Keratinocyte (primary cell): ENCODE data around the gene SLIT3. TPM values are rescaled to one million over a fixed set of nuclear protein-coding genes. Genes with fewer than 3 reads are reported as not detected.

ENCODE experiments used
- DNase-seq: peaks from one replicate; pipeline ENCODE4 v3.0.0-alpha.2; 2011; ENCODE audit warnings: low read depth, missing footprints, low spot score
- FAIRE-seq: peaks from 2 replicates; lab custom pipeline; 2011; peaks lifted over from hg19 to GRCh38; lab: Jason Lieb, UNC
- H2AFZ ChIP-seq: 2 replicates; pipeline ENCODE4 v1.6.0; 2012; ENCODE audit warnings: low read length, control low read depth, inconsistent platforms; ENCODE audit not compliant: control insufficient read depth
- H3K27ac ChIP-seq: 2 replicates; pipeline ENCODE4 v1.5.1; 2011; ENCODE audit warnings: low read length; ENCODE audit not compliant: control insufficient read depth, insufficient read depth
- H3K27me3 ChIP-seq: 3 replicates; pipeline ENCODE4 v1.6.0; 2011; ENCODE audit warnings: low read length; ENCODE audit not compliant: control insufficient read depth, insufficient read depth; ENCODE audit errors: extremely low read depth
- H3K36me3 ChIP-seq, 2 experiments: 2 replicates in 1 of 2; 3 replicates in 1 of 2; pipeline ENCODE4 v1.5.1; 2011; ENCODE audit warnings: low read length in 2 of 2, mild to moderate bottlenecking in 1 of 2; ENCODE audit not compliant: control insufficient read depth in 2 of 2, insufficient read depth in 2 of 2; ENCODE audit errors: extremely low read depth in 1 of 2
- H3K4me1 ChIP-seq: 3 replicates; pipeline ENCODE4 v1.5.1; 2011; ENCODE audit warnings: low read length; ENCODE audit not compliant: control insufficient read depth, insufficient read depth; ENCODE audit errors: extremely low read depth
- H3K4me2 ChIP-seq: 3 replicates; pipeline ENCODE4 v1.6.0; 2011; ENCODE audit warnings: low read depth, low read length; ENCODE audit not compliant: control insufficient read depth, insufficient read depth; ENCODE audit errors: extremely low read depth
- H3K4me3 ChIP-seq, 3 experiments: fragments of 200-600 bp in 1 of 3; sonication (generic) in 1 of 3; 2 replicates in 2 of 3; 3 replicates in 1 of 3; pipeline ENCODE4 v1.5.1; 2011 to 2016; ENCODE audit warnings: low read length in 3 of 3, mild to moderate bottlenecking in 3 of 3, control low read depth in 2 of 3, inconsistent platforms in 1 of 3, low read depth in 1 of 3, mixed read lengths in 1 of 3, mixed run types in 1 of 3, moderate library complexity in 1 of 3; ENCODE audit not compliant: control insufficient read depth in 2 of 3, insufficient read depth in 2 of 3; ENCODE audit errors: extremely low read depth in 1 of 3
- H3K79me2 ChIP-seq: 2 replicates; pipeline ENCODE4 v1.6.0; 2012; ENCODE audit warnings: low read length; ENCODE audit not compliant: control insufficient read depth, insufficient read depth
- H3K9ac ChIP-seq: 3 replicates; pipeline ENCODE4 v1.6.0; 2011; ENCODE audit warnings: low read length; ENCODE audit not compliant: control insufficient read depth, insufficient read depth; ENCODE audit errors: extremely low read depth
- H3K9me1 ChIP-seq: 3 replicates; pipeline ENCODE4 v1.6.0; 2011; ENCODE audit warnings: low read length; ENCODE audit not compliant: control insufficient read depth, insufficient read depth; ENCODE audit errors: extremely low read depth
- H3K9me3 ChIP-seq: 2 replicates; pipeline ENCODE4 v1.5.1; 2012; ENCODE audit warnings: low read depth, low read length; ENCODE audit not compliant: control insufficient read depth
- H4K20me1 ChIP-seq: 3 replicates; pipeline ENCODE4 v1.6.0; 2011; ENCODE audit warnings: low read length; ENCODE audit not compliant: control insufficient read depth, insufficient read depth; ENCODE audit errors: extremely low read depth
- EZH2 ChIP-seq: IDR thresholded peaks from one replicate; pipeline ENCODE4 v1.6.1; 2012; ENCODE audit warnings: inconsistent platforms, mild to moderate bottlenecking, low read length, moderate library complexity
- dilution Hi-C: fragments of 300-500 bp; cut with MboI; formaldehyde crosslinking; loops from one replicate; pipeline ENCODE4 v1.7.0; 2020; ENCODE audit warnings: low sequenced_read_pairs; ENCODE audit not compliant: extremely low pct_ligation_motif_present
- polyA plus RNA-seq, 5 experiments: library from polyadenylated mRNA; depleted of rRNA in 3 of 5; stranded (reverse) in 3 of 5; stranded (forward) in 1 of 5; unstranded in 1 of 5; fragments of >200 nt; gene quantifications; 1 replicate in 1 of 5; 2 replicates in 3 of 5; 3 replicates in 1 of 5; pipeline versions ENCODE4 v1.2.1 to v1.2.3, GENCODE V29; 2011 to 2012; ENCODE audit warnings: missing spikeins in 2 of 5, low read depth in 1 of 5, low replicate concordance in 1 of 5
- TF ChIP-seq, protein P1 (sequence below), 3 experiments: IDR thresholded peaks in 1 of 3; conservative IDR thresholded peaks in 1 of 3; optimal IDR thresholded peaks in 1 of 3; 2 replicates in 2 of 3; 3 replicates in 1 of 3; pipeline versions ENCODE3 to v1.5.1; 2011; ENCODE audit warnings: low read length in 3 of 3, mild to moderate bottlenecking in 3 of 3, moderate library complexity in 2 of 3, control low read depth in 1 of 3, inconsistent platforms in 1 of 3; ENCODE audit not compliant: insufficient read depth in 2 of 3; ENCODE audit errors: extremely low read depth in 1 of 3

SLIT3 gene
- polyA plus RNA-seq, 1 donor (not counting 4 experiments of a cell fraction or from before 2014, with no cell fraction given) = 2.4 TPM

GRCh38 chr5:168734119-168734518 is 566.8 kb downstream of the SLIT3 start:
- DNase-seq (no peak), FAIRE-seq (no peak)
- Histone ChIP-seq H3K36me3 (no peaks in the 10 kb centered on the region), H3K79me2 (no peaks in the 10 kb centered on the region), H3K9ac (no peak overlapping the region), H3K4me3 (no peak overlapping the region), H3K9me1 (no peaks in the 10 kb centered on the region), H3K27me3 (no peaks in the 10 kb centered on the region), H4K20me1 (no peaks in the 10 kb centered on the region), H3K4me1 (no peaks in the 10 kb centered on the region), H3K27ac (no peak overlapping the region), H2AFZ (no peak overlapping the region), H3K4me2 (no peak overlapping the region), H3K9me3 (no peaks in the 10 kb centered on the region)
- dilution Hi-C loops = no loop called here
- TF ChIP-seq, protein P1, sequence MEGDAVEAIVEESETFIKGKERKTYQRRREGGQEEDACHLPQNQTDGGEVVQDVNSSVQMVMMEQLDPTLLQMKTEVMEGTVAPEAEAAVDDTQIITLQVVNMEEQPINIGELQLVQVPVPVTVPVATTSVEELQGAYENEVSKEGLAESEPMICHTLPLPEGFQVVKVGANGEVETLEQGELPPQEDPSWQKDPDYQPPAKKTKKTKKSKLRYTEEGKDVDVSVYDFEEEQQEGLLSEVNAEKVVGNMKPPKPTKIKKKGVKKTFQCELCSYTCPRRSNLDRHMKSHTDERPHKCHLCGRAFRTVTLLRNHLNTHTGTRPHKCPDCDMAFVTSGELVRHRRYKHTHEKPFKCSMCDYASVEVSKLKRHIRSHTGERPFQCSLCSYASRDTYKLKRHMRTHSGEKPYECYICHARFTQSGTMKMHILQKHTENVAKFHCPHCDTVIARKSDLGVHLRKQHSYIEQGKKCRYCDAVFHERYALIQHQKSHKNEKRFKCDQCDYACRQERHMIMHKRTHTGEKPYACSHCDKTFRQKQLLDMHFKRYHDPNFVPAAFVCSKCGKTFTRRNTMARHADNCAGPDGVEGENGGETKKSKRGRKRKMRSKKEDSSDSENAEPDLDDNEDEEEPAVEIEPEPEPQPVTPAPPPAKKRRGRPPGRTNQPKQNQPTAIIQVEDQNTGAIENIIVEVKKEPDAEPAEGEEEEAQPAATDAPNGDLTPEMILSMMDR (optimal IDR thresholded peaks at IDR 0.05 in 1 of 3, IDR thresholded peaks at IDR 0.05 in 1 of 3, conservative IDR thresholded peaks at IDR 0.05 in 1 of 3; ENCODE audit: extremely low read depth in 1 of 3, insufficient read depth in 2 of 3, low read length in 3 of 3) = no peak
- no peak for TF ChIP-seq EZH2

- dilution Hi-C loops = no loop called here
Observed at GRCh38 chr5:168728546-168729211, 572.3 kb downstream of the SLIT3 start.

More at GRCh38 chr5:168728546-168729211, 572.3 kb downstream of the SLIT3 start:
- Histone ChIP-seq H4K20me1 (no peaks in the 10 kb centered on the region), H3K4me3 (no peak overlapping the region), H3K79me2 (no peaks in the 10 kb centered on the region), H2AFZ (no peak overlapping the region), H3K4me2 (no peak overlapping the region), H3K9me1 (no peaks in the 10 kb centered on the region), H3K9ac (no peak overlapping the region), H3K27ac (no peak overlapping the region), H3K27me3 (no peaks in the 10 kb centered on the region), H3K36me3 (no peaks in the 10 kb centered on the region), H3K9me3 (no peaks in the 10 kb centered on the region), H3K4me1 (no peaks in the 10 kb centered on the region)
- TF ChIP-seq, protein P1 (optimal IDR thresholded peaks at IDR 0.05 in 1 of 3, IDR thresholded peaks at IDR 0.05 in 1 of 3, conservative IDR thresholded peaks at IDR 0.05 in 1 of 3; ENCODE audit: extremely low read depth in 1 of 3, insufficient read depth in 2 of 3, low read length in 3 of 3) = no peak
- no peak for TF ChIP-seq EZH2
- DNase-seq (no peak), FAIRE-seq (no peak)
